ENCODE measurements around the gene FILIP1L. TPM values are rescaled to one million over a fixed set of nuclear protein-coding genes. Genes with fewer than 3 reads are reported as not detected.

The FILIP1L gene
- total and polyA plus RNA-seq, 2 of the 4 experiments (the other 2 are of a cell fraction) = 11.5 to 19.9 TPM

- TF ChIP-seq CEBPB (IDR thresholded peaks at IDR 0.05; ENCODE audit: low read depth, low read length) (no peak), FOS (IDR thresholded peaks at IDR 0.05; ENCODE audit: low read depth, low read length) (no peak), SMC3 (IDR thresholded peaks at IDR 0.05; ENCODE audit: low read depth, low read length) (no peak), RFX5 (IDR thresholded peaks at IDR 0.05; ENCODE audit: low read depth, low read length) (no peak), BHLHE40 (IDR thresholded peaks at IDR 0.05; ENCODE audit: low read depth, low read length) (no peak)
These were observed 90.7 kb downstream of the FILIP1L start (continued) for GRCh38 chr3:100023595-100023994.

DNA sequence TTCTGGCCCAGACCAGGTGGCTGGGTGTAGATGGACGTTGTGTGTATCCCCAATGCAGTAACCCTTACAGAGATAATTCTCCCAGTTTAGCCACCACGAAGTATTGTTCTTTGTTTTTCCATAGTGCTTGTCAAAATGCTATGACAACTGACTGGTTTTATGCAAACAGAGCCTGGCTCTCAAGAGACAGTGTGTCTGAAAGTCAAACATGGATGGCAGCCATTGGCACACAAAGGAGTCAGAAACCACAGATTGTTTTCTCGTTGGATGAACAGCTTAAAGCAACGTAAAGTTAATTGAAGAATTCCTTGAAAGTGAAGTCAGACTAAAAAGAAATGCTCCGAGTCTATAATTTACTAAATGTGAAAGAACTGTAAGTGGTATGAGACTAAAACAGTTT lies 91.2 kb downstream of the FILIP1L start:
- in situ Hi-C loops (cut with MboI; ENCODE audit: low sequenced_read_pairs) = no loop called here
- Histone ChIP-seq H2BK15ac (ENCODE audit: low read depth, low read length) (no peak overlapping the region), H3K79me1 (ENCODE audit: low read depth in 1 of 2, low read length in 2 of 2) (no peaks in the 10 kb centered on the region; a peak in 2 of 4 replicates), H3K14ac (replicated peaks; ENCODE audit: low read depth, low read length) (0 out of 2 replicates have a peak overlapping the region, but pooled peaks have one; percentile 28), H3K4me1 (ENCODE audit: control insufficient read depth, insufficient read depth, low read length) (peaks cover 11% of the 10 kb centered on the region), H4K91ac (ENCODE audit: insufficient read depth, low read depth, low read length) (peak overlapping the region; percentile 17; the same call in 1 of the 2 replicates), H2AK9ac (replicated peaks; ENCODE audit: low read depth, low read length, poor library complexity) (no peak overlapping the region), H3K23ac (ENCODE audit: low read depth, low read length) (0 out of 2 replicates have a peak overlapping the region, but pooled peaks have one; percentile 6), H4K8ac (ENCODE audit: low read depth in 2 of 2, low read length in 2 of 2) (0 out of 4 replicates have a peak overlapping the region, but pooled peaks of 1 of the 2 experiments have one; percentile 0), H3K9ac (ENCODE audit: low read depth, low read length) (no peak overlapping the region), H4K20me1 (ENCODE audit: insufficient read depth, low read length) (no peaks in the 10 kb centered on the region), H3K4me2 (ENCODE audit: low read depth, low read length) (no peak overlapping the region), H3K27me3 (ENCODE audit: control insufficient read depth, insufficient read depth, low read length) (no peaks in the 10 kb centered on the region), H2BK5ac (ENCODE audit: low read depth, low read length, poor library complexity, severe bottlenecking) (peak overlapping the region; percentile 38), H4K5ac (ENCODE audit: low read depth, low read length) (peak overlapping the region; percentile 67), H2AK5ac (ENCODE audit: low read depth, low read length) (no peak overlapping the region), H3K18ac (ENCODE audit: low read depth, low read length) (peak overlapping the region; percentile 8; the same call in 1 of the 2 replicates), H3K4me3 (ENCODE audit: insufficient read depth, low read depth, low read length) (no peak overlapping the region), H3K9me1 (ENCODE audit: insufficient read depth, low read length) (no peaks in the 10 kb centered on the region; the same call in 1 of the 2 replicates), H3K56ac (ENCODE audit: extremely low read depth, insufficient read depth, low read length) (no peak overlapping the region), H3K27ac (ENCODE audit: insufficient read depth, low read length) (no peak overlapping the region), H3K9me3 (ENCODE audit: control insufficient read depth, insufficient read depth, low read length) (no peaks in the 10 kb centered on the region), H2BK120ac (ENCODE audit: low read depth, low read length) (peak overlapping the region; percentile 9; the same call in 1 of the 2 replicates), H3K36me3 (ENCODE audit: control insufficient read depth, insufficient read depth, low read length) (no peaks in the 10 kb centered on the region), H2AFZ (replicated peaks; ENCODE audit: low read length, poor library complexity) (no peak overlapping the region), H3K4ac (ENCODE audit: low read depth, low read length) (peak overlapping the region; percentile 4; the same call in 1 of the 2 replicates), H2BK20ac (ENCODE audit: low read depth, low read length) (0 out of 2 replicates have a peak overlapping the region, but pooled peaks have one; percentile 17)
- no peak for TF ChIP-seq ELK1 (IDR thresholded peaks at IDR 0.05; ENCODE audit: borderline replicate concordance, low read depth, low read length)
- TF ChIP-seq FOS (IDR thresholded peaks at IDR 0.05; ENCODE audit: low read depth, low read length) = no peak
- TF ChIP-seq MXI1 (IDR thresholded peaks at IDR 0.05; ENCODE audit: borderline replicate concordance, low read depth, low read length) = no peak
- TF ChIP-seq CEBPB (IDR thresholded peaks at IDR 0.05; ENCODE audit: low read depth, low read length) = no peak
- no peak for TF ChIP-seq BHLHE40 (IDR thresholded peaks at IDR 0.05; ENCODE audit: low read depth, low read length)
- no peak for TF ChIP-seq MAZ (IDR thresholded peaks at IDR 0.05; ENCODE audit: borderline replicate concordance, low read depth, low read length)
- TF ChIP-seq, protein P1, sequence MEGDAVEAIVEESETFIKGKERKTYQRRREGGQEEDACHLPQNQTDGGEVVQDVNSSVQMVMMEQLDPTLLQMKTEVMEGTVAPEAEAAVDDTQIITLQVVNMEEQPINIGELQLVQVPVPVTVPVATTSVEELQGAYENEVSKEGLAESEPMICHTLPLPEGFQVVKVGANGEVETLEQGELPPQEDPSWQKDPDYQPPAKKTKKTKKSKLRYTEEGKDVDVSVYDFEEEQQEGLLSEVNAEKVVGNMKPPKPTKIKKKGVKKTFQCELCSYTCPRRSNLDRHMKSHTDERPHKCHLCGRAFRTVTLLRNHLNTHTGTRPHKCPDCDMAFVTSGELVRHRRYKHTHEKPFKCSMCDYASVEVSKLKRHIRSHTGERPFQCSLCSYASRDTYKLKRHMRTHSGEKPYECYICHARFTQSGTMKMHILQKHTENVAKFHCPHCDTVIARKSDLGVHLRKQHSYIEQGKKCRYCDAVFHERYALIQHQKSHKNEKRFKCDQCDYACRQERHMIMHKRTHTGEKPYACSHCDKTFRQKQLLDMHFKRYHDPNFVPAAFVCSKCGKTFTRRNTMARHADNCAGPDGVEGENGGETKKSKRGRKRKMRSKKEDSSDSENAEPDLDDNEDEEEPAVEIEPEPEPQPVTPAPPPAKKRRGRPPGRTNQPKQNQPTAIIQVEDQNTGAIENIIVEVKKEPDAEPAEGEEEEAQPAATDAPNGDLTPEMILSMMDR (conservative IDR thresholded peaks at IDR 0.05; ENCODE audit: low read depth, low read length) = no peak
- no peak for TF ChIP-seq RFX5 (IDR thresholded peaks at IDR 0.05; ENCODE audit: low read depth, low read length)
- DNase-seq (peak; percentile 14), ATAC-seq (ENCODE audit: low read depth) (peak; percentile 35; the same call in 1 of the 2 replicates)
- intact Hi-C loops (cut with micrococcal nuclease) = loop anchor here (5.0 kb wide), 1 partner anchor 51 kb away; no protein-coding TSS in a partner anchor
- 70% methylated on average over 2 of the region's 5 CpGs; no CpG with 5 or more reads in 1 of the 2 experiments for WGBS, 2 experiments (ENCODE audit: extremely low coverage in 2 of 2, insufficient read length in 1 of 2)
- no TSS peak for BruUV-seq (replicated peaks)
- ChIA-PET POLR2A (ENCODE audit: unreplicated experiment) (no interaction called here), CTCF (no interaction called here)
- dilution Hi-C loops (cut with HindIII; ENCODE audit: low sequenced_read_pairs, unreplicated experiment) = no loop called here

All from IMR-90 (cell line).